AG04450 (cell line): ENCODE results near the gene FBXO41. TPM values are rescaled to one million over a fixed set of nuclear protein-coding genes. Genes with fewer than 3 reads are reported as not detected.

ENCODE experiments used
- CTCF ChIA-PET: fragments of 300-600, 350-600 bp; formaldehyde crosslinking; extraction: SDS; loops from one replicate; lab custom pipeline; 2022; ENCODE audit warnings: antibody characterized with exemption, inconsistent platforms; lab: Charles Lee
- POLR2A ChIA-PET: fragments of 350-600 bp; formaldehyde crosslinking; extraction: SDS; loops from one replicate; lab custom pipeline; 2021; ENCODE audit warnings: antibody characterized with exemption, inconsistent platforms; lab: Yijun Ruan, JAX
- DNase-seq: peaks from one replicate; pipeline ENCODE4 v3.0.0-alpha.2; 2011; ENCODE audit warnings: low read depth, low spot score
- H3K27ac ChIP-seq: one replicate; pipeline ENCODE4 v1.5.1; 2012; ENCODE audit warnings: low read depth, low read length, control low read depth
- H3K27me3 ChIP-seq: one replicate; pipeline ENCODE4 v1.6.0; 2012; ENCODE audit warnings: low read length; ENCODE audit not compliant: control insufficient read depth, insufficient read depth
- H3K4me3 ChIP-seq: 2 replicates; pipeline ENCODE4 v1.5.1; 2011; ENCODE audit warnings: mild to moderate bottlenecking, low read depth, low read length, control low read depth
- H3K9me3 ChIP-seq: 2 replicates; pipeline ENCODE4 v1.5.1; 2012; ENCODE audit warnings: low read length; ENCODE audit not compliant: control insufficient read depth, insufficient read depth
- polyA plus RNA-seq: library from polyadenylated mRNA; depleted of rRNA; stranded (reverse); fragments of >200 nt; gene quantifications from 2 replicates; pipeline ENCODE4 v1.2.3, GENCODE V29; 2011
- TF ChIP-seq, protein P1 (sequence below): IDR thresholded peaks from 2 replicates; pipeline ENCODE4 v1.5.1; 2011; ENCODE audit warnings: low read depth, low read length, control low read depth, inconsistent platforms

The FBXO41 gene
- polyA plus RNA-seq, 1 experiment, result 2.5 TPM

- Histone ChIP-seq H3K27ac (no peak overlapping the region), H3K9me3 (no peaks in the 10 kb centered on the region), H3K4me3 (no peak overlapping the region), H3K27me3 (no peaks in the 10 kb centered on the region)
- TF ChIP-seq, protein P1, sequence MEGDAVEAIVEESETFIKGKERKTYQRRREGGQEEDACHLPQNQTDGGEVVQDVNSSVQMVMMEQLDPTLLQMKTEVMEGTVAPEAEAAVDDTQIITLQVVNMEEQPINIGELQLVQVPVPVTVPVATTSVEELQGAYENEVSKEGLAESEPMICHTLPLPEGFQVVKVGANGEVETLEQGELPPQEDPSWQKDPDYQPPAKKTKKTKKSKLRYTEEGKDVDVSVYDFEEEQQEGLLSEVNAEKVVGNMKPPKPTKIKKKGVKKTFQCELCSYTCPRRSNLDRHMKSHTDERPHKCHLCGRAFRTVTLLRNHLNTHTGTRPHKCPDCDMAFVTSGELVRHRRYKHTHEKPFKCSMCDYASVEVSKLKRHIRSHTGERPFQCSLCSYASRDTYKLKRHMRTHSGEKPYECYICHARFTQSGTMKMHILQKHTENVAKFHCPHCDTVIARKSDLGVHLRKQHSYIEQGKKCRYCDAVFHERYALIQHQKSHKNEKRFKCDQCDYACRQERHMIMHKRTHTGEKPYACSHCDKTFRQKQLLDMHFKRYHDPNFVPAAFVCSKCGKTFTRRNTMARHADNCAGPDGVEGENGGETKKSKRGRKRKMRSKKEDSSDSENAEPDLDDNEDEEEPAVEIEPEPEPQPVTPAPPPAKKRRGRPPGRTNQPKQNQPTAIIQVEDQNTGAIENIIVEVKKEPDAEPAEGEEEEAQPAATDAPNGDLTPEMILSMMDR, result no peak
- ChIA-PET POLR2A (interaction anchor here (1.1 to 1.5 kb wide), 2 partner anchors 18 to 19 kb away, joined by 3 to 6 read pairs; partner anchors contain the start of genes CCT7 and PRADC1), CTCF (no interaction called here)
- no peak for DNase-seq
These were observed 31.8 kb downstream of the FBXO41 start for GRCh38 chr2:73252238-73253027.

DNA sequence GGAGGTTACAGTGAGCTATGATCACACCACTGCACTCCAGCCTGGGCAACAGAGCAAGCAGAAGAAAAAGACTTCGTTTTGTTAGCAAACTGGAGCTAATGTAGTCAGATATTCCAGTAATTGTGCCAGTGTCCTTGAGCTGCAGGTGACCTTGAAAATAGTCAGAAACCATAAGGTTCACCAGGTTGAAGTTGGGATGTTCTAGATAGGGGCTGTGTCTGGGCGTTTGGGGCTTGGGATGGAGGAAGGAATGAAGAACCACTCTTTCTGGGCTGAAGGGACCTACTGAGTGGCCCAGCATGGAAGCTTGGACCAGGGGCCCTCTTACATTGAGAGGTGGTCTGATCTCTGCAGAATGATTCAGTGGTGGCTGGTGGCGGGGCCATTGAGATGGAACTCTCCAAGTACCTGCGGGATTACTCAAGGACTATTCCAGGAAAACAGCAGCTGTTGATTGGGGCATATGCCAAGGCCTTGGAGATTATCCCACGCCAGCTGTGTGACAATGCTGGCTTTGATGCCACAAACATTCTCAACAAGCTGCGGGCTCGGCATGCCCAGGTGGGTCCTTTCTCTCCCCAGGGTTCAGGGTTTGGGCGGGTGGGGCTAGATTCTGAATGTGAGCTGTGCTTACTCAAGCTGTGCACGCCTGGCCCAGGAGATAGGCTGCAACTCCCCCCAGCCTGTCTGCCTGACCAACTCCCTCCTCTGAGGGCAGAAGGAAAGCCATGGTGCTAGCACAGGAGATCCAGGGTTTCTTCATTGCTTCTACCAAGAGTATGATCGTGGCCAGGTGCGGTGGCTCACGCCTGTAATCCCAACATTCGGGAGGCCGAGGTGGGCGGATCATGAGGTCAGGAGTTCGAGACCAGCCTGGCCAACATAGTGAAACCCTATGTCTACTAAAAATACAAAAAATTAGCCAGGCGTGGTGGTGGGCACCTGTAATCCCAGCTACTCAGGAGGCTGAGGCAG lies 33.1 kb downstream of the FBXO41 start:
- Histone ChIP-seq H3K27me3 (no peaks in the 10 kb centered on the region), H3K4me3 (no peak overlapping the region), H3K27ac (no peak overlapping the region), H3K9me3 (no peaks in the 10 kb centered on the region)
- ChIA-PET CTCF (interaction anchor here (0.6 kb wide), 1 partner anchor 20 kb away, joined by 3 read pairs; no protein-coding TSS in a partner anchor), POLR2A (interaction anchor here (0.6 to 1.5 kb wide), 4 partner anchors 17 to 868 kb away, joined by 3 to 6 read pairs (median 3); partner anchors contain the start of genes CCT7 and PRADC1)
- no peak for DNase-seq
- TF ChIP-seq, protein P1, result no peak

DNA sequence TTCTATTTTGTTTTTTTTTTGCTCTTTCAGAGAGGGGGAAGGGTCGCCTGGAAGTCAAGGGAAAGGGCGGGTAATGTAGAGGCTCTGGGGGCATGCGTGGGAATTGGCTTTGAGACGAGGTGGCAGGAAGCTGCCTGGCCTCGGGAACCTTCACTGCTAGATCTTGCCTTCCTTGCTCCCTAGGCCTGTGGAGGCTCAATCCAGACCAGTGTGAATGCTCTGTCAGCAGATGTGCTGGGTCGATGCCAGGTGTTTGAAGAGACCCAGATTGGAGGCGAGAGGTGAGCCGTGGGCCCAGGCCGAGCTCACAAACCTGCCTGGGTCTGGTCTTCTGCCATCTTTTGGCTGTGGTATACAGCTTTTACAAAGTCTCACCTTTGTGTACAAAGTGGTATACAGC lies 34.6 kb downstream of the FBXO41 start:
- DNase-seq, result no peak
- ChIA-PET POLR2A (interaction anchor here (0.7 to 2.1 kb wide), 3 partner anchors 14 to 17 kb away, joined by 3 to 5 read pairs (median 4); partner anchors contain the start of genes CCT7 and PRADC1), CTCF (no interaction called here)
- TF ChIP-seq, protein P1, result no peak
- no peaks in the 10 kb centered on the region for H3K9me3 ChIP-seq
- no peak overlapping the region for H3K27ac ChIP-seq
- H3K4me3 ChIP-seq, result no peak overlapping the region
- H3K27me3 ChIP-seq, result no peaks in the 10 kb centered on the region

- Histone ChIP-seq H3K9me3 (no peaks in the 10 kb centered on the region), H3K27ac (no peak overlapping the region), H3K4me3 (no peak overlapping the region), H3K27me3 (no peaks in the 10 kb centered on the region)
- POLR2A ChIA-PET, result no interaction called here
- no peak for DNase-seq
- TF ChIP-seq, protein P1, result no peak
- CTCF ChIA-PET, result interaction anchor here (1.1 kb wide), 1 partner anchor 21 kb away, joined by 5 read pairs; no protein-coding TSS in a partner anchor
These were observed 37.4 kb downstream of the FBXO41 start for GRCh38 chr2:73246850-73247249.
